Right ventricle myocardium inferior (tissue), 1 donor: ENCODE results near the gene HDAC3. TPM values are rescaled to one million over a fixed set of nuclear protein-coding genes. Genes with fewer than 3 reads are reported as not detected.

ENCODE experiments used
- ATAC-seq: fragments of 200-7000 bp; cut with Tn5 transposase; one replicate; pipeline ENCODE4 v1.9.1; 2020; ENCODE audit warnings: mild to moderate bottlenecking, moderate library complexity
- DNase-seq: peaks from one replicate; pipeline ENCODE4 v3.0.0; 2021; ENCODE audit errors: missing footprints
- intact Hi-C: fragments of 100-400 bp; cut with DNase I; formaldehyde crosslinking; loops from one replicate; pipeline ENCODE4 v1.11.0; 2022
- total RNA-seq: library from RNA; stranded (reverse); fragmentation: NEBNext Ultra II Directional; extraction: Animal tissue kit (Norgen Biotek cat#: 25700); gene quantifications from one replicate; pipeline ENCODE4 v1.2.1, GENCODE V29; 2021
- donor health status: DM: no; HTN: yes; CAD: no; lungs with severe emphysema.

HDAC3 gene
- total RNA-seq, 1 donor from 2014 or later, result 29.9 TPM

DNA sequence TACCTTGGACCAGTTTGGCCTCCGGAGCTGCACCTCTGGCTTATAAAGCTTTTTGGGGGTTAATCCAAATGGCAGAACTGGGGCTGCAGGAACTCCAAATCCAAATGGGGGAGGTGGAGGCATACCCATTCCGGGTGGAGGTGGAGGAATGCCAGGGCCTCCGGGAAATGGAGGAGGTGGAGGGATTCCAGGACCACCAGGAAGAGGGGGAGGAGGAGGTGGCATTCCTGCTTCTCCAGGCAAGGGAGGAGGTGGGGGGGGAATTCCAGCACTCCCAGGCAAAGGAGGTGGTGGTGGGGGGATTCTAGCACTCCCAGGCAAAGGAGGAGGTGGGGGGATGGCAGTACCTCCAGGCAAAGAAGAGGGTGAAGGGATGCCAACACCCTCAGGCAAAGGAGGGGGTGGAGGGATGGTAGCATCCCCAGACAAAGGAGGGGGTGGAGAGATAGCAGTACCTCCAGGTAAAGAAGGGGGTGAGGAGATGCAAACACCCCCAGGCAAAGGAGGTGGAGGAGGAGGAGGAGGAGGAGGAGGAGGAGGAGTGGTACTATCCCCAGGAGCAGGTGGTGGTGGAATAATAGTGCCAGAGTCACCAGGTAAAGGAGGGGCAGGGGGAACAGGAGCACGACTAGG is 63.0 kb downstream of the HDAC3 start:
- intact Hi-C loops, result no loop called here
- ATAC-seq (no peak), DNase-seq (no peak)

Other genes starting within 250 kb of the HDAC3 start
- gene PCDHGB4, start 249.2 kb downstream of the HDAC3 start, total RNA-seq, result 4.6 TPM
- 9.7 TPM for gene PCDHGA8, start 244.2 kb downstream of the HDAC3 start, total RNA-seq
- gene PCDHGB5, start 238.9 kb downstream of the HDAC3 start, total RNA-seq, result 6.1 TPM
- 4.2 TPM for gene PCDHGA9, start 234.1 kb downstream of the HDAC3 start, total RNA-seq
- 5.9 TPM for gene PCDHGB6, start 228.8 kb downstream of the HDAC3 start, total RNA-seq
- 4.1 TPM for gene PCDHGA10, start 223.9 kb downstream of the HDAC3 start, total RNA-seq
- 8.6 TPM for gene PCDHGB7, start 219.2 kb downstream of the HDAC3 start, total RNA-seq
- 4.5 TPM for gene PCDHGA11, start 215.8 kb downstream of the HDAC3 start, total RNA-seq
- 6.5 TPM for gene PCDHGA12, start 206.3 kb downstream of the HDAC3 start, total RNA-seq
- gene PCDHGC3, start 160.9 kb downstream of the HDAC3 start, total RNA-seq, result 22.5 TPM
- 2.4 TPM for gene PCDHGC4, start 151.8 kb downstream of the HDAC3 start, total RNA-seq
- 2.4 TPM for gene PCDHGC5, start 147.8 kb downstream of the HDAC3 start, total RNA-seq
- gene DIAPH1, start 17.8 kb downstream of the HDAC3 start, total RNA-seq, result 36.1 TPM
- 0.78 TPM for gene RELL2, start 148 bp upstream of the HDAC3 start, total RNA-seq
- 4.5 TPM for gene FCHSD1, start 14.6 kb upstream of the HDAC3 start, total RNA-seq
- 14.7 TPM for gene ARAP3, start 45.4 kb upstream of the HDAC3 start, total RNA-seq
- 21.0 TPM for gene PCDH1, start 241.6 kb upstream of the HDAC3 start, total RNA-seq